NCI-H1105 treated with DMSO at 0.1 percent for 48 hours (cell line): ENCODE measurements around the gene KCNIP4.

Experiments used
- DNase-seq: peaks from one replicate; lab custom pipeline; 2025; lab: John Stamatoyannopoulos, UW

Gene KCNIP4

DNA sequence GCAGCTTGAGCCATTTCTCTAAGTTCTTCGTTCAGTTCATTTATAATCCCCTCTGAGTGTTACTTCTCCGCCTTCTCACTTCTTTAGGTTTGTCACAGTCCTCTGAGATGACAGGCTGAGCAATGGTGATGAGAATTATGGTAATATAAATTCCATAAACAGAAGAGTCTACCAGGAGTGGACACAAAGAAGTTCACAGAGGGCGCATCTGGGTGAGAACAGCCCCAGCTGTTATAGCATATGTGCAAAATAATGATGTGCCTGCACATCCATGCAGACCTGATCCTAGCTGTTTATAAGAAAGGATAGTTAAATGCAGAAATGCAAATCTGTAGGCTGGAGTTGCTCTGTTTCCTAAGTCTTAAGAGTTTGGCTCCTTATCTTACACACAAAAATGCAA, 377.5 kb downstream of the KCNIP4 start:
- no peak for DNase-seq

DNA sequence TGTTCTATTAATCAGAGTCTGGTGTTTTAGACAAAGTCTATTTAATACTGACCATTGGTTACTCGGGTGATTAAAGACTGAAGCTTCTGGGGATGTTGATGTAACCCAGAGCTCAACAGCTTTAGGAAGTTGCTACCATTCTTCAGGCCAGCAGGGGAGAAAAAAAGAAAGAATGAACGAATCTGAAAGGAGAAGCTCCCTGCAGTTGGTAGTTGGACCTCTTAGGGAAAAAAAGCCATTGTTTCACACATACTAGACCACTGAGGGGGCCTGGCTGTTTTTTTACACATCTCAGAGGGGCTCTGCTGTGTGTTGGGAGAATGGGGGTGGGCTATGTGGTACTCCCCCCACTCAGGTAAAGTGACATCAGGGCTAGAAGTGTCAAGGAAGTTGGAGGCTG, 378.9 kb downstream of the KCNIP4 start:
- DNase-seq, result no peak

DNA sequence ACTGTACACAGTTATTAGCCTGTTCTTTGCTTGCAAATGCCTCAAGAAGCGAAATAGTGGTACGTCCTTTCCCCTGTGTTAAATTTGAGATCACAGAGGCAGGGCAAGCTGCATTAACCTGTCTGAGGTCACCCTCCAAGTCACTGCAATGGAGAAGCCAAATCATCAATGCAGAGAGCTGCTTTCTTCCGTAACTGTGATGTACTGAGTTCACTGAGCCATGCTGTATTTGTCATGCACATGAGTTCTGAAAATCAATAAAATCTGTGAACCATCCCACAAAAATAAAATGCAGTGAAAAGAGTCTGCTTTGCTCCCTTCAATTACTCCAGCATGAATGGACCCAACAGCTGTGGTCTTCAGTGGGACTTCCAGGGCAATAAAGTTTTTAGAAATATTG, 393.5 kb downstream of the KCNIP4 start:
- DNase-seq, result no peak

DNA sequence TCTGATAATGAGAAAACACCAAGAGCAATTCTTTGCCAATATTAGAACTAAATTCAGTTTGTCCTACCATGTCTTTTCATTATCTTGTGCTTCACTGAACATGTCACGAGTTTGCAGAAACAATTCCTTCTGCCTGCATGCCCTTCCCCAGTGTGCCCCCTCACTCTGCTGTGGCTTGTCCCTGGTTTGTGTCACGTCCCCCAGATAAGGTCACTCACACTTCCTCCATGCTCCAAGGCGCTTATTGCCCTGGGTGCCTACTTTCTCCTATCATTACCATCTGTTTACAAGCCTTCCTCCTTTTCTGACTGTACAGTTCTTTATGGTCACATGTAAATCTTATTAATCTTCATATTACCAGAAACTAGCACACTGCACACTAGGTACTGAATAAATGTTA, 394.1 kb downstream of the KCNIP4 start:
- no peak for DNase-seq

DNA sequence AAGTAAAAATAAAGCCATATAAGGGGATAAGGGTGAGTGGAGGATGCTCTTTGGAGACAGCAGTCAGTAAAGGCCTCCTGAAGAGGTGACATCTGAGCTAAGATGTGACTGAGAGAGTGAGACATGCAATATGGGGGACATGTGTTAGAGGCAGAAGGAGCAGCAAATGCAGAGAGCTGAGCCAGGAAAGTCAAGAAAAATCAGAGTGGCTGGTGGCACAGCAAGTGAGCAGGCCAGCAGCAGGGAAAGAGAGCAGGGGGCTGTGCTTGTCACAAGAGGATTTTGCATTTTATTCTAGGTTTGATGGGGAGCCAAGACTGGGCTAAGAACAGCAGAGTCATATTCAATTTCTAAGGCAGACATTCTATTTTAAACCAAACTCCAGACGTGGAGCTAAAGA, 394.5 kb downstream of the KCNIP4 start:
- no peak for DNase-seq

DNA sequence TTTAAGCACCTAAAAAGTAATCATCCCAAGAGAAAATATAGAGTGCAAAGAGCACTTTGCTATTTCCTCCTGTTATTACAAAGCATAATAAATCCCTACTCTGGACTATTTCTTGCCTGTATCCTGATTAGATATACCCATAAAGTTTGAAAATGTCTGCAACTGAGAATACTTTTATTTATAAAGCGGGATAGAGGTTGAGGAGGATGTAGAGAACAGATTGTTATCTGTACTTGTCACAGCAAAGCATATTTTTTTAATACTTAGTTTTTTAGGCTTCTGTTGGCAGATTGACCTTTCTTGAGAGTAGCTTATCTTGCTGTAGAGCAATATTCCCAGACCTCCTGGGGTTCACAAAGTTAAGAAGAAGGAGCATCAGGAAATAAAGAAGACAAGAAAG, 396.1 kb downstream of the KCNIP4 start:
- no peak for DNase-seq

DNA sequence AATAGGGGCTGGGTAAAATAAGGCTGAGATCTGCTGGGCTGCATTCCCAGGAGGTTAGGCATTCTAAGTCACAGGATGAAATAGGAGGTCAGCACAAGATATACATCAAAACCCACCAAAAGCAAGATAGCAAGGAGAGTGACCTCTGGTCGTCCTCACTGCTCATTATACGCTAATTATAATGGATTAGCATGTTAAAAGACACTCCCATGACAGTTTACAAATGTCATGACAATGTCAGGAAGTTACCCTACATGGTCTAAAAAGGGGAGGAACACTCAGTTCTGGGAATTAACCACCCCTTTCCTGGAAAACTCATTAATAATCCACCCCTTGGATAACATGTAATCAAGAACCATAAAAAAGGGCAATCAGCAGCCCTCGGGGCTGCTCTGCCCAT, 403.6 kb downstream of the KCNIP4 start:
- DNase-seq, result no peak

DNA sequence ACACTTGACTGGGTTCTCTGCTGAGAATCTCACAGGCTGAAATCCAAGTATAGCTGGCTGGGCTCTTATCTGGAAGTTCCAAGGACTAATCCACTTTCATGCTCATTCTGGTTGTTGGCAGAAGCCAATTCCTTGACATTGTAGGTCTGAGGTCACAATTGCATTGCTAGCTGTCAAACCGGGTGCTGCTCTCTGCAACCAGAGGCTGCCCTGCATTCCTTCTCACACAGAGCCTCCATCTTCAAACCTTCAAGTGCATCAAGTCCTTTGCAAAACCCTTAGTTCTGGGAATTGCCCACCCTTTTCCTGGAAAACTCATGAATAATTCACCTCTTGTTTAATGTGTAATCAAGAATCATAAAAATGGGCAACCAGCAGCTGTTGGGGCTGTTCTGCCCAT, 404.2 kb downstream of the KCNIP4 start:
- DNase-seq, result no peak

DNA sequence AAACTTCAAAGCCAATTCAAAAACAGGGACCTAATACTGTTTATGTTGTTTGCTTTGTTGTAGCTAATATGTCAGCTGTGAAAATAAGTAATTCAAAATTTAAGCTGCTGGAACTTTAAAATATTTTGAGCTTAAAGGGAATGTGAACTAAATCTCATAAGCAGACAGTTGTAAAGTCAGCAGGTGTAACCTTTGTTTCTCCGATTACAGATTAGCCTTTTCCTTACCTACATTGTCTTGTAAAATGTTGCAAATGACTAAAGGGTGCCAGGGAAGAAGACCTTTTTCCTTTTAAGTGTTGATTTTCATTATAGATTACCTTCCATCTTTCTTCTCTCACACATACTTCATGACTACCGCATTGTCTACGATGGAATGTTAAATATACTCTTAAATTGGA, 405.1 kb downstream of the KCNIP4 start:
- no peak for DNase-seq

DNA sequence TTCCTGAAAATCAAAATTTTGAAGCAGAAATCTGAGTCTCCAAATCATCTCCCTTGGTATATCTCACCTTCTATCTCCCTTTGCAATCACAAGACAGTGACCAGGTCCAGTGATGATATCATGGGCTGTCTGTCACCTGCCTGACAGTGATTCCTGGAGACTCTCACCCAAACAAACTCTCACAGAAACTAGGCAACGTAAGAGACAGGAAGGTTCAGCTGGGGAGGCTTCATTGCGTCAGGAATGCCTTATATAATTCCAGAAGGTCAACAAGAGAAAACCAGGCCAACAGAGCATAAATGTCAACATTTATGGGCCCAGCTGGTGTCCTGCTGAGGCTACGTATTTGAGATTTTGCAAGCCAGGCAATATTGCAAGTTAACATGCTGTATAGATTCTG, 412.7 kb downstream of the KCNIP4 start:
- no peak for DNase-seq

DNA sequence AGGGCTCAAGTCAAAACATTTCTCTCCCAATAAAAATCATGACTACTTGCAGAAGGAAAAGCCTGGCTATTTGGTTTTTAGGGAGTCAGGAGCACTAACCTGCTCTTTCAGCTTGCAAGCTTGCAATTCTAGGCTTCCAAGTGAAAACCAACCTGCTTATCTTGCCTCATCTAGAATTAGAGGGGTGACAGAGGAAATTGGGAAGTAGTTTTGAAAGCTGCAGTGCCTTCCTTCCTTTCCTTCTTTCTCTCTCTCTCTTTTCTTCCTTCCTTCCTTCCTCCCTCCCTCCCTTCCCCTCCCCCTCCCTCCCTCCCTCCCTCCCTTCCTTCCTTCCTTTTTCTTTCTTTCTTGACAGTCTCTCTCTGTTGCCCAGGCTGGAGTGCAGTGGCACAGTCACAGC, 417.5 kb downstream of the KCNIP4 start:
- DNase-seq, result no peak

DNA sequence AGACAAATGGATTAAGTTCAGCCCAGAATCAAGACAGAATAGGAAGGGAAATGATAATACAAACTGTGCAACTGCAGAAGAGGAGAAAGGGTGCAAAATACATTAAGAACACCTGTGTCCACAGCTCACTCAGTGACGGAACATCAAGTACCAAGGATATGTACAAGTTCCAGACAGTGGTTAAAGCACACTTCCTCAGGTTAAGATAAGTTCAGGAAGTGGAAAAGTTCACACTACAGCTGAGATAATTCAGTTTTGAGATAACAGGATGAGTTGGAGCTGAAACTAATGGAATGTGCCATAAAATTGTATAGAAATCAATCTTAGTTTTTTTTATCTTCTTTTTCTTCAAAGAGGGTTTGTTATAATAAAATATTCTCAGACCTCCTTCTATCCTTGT, 419.4 kb downstream of the KCNIP4 start:
- DNase-seq, result no peak

DNA sequence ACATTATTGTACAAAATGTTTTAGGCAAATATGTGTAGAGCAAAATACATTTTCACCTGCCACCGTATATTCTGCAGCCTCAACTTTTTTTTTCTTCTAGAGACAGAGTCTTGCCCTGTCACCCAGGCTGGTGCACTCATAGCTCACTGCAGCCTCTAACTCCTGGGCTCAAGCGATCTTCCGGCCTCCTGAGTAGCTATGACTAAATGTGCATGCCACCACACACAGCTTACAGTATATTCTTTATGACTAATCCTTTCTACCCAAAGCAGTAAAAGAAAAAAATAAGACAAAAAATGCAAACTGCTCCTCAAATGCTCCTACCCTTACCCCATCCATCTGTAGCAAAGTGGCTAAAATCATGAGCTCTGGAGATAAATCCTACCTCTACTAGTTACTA, 426.3 kb downstream of the KCNIP4 start:
- no peak for DNase-seq

DNA sequence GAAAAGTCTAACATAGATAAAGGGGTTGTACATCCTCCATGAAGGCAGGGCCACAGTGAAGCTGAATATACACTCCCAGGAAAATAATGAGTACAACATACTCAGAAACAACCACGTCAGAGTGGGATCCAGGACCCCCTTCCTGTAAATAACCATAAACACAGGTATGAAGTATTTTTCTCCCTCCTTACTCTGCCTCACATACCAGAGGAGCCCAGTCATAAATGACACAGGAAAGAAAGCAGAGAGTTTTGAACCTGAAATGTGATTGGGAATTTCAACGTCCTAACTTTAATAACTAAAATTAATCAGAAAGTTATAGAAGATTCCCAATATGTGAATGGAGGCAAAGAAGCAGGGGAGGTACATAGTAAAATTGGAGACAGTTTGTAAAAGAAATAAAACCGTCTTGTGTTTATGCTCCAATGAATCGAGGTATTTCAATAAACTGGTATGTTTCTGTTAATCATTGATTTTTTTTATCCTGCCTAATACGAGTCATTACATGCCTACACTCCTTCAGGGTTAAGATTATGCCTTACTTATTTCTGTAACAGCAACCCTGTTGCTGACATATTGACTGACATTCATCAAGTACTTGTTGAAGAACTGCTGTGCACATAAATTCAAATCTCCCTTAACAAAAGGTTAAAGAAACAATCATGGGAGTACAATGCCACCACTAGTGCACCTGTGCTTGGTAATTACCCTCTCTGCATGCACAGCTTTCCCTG, 431.3 kb downstream of the KCNIP4 start:
- DNase-seq, result peak; percentile 67

DNA sequence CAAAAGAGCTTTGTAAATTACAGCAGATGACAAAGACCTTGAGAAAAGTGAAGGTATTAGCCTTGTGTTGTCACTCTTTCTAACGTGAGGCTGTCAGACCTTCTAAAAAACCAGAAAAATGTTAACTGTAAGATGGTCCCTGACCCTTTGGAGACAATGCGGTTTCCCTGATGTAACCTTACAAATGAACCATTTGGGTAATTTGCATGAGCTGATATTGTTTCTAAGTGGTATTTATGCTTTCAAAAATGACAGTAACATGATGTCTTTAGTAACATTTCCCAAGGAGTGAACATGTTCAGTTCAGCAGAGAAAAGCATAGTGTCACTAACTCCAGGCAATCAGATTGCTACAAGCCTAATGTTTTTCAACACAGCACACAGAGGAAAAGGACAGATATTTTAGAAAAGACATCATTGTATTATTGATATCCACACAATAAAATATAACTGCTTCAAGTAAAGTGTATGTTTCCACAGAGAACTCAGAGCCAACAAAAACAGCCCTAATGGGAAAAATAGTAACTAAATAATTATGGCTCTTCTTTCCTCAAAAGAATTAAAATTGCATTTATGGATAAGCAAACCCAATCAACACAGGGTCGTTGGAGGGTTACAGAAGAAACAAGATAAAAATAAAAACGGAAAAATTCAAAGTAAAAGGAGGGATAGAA, 434.4 kb downstream of the KCNIP4 start:
- DNase-seq, result no peak

DNA sequence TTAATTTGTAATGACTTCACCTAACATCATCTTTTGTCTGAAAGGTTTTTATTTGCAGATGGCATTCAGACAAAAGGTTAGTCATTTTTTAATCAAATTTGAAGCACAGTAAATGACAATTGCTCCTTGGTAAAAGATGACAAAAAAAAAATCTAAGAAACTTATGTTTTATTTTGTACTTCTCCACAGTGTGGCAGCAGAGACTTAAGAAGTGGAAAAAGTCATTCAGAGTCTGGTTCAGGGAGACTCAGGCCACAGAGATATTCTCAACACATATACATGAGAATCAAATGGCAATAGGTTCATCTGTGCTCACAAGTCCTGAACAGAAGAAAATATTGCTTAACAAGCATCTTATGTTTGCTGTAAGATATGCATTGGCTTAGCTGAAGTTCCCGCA, 436.2 kb downstream of the KCNIP4 start:
- DNase-seq, result peak; percentile 72

DNA sequence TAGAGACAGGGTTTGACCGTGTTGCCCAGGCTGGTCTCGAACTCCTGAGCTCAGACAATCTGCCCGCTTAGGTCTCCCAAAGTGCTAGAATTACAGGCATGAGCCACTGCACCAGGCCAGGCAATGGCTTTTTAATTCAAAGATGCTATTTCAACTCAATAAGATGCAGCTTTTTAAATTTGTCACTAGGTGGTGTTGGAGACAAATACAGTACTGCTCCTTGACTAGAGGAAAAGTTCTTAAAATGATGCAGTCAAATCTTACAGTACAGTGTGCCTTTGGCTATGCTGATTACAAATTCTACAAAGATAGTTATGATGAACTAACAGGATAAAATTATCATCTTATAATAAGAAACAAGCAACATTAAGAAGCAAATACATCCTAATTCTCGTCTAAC, 441.1 kb downstream of the KCNIP4 start:
- peak; percentile 14 for DNase-seq

DNA sequence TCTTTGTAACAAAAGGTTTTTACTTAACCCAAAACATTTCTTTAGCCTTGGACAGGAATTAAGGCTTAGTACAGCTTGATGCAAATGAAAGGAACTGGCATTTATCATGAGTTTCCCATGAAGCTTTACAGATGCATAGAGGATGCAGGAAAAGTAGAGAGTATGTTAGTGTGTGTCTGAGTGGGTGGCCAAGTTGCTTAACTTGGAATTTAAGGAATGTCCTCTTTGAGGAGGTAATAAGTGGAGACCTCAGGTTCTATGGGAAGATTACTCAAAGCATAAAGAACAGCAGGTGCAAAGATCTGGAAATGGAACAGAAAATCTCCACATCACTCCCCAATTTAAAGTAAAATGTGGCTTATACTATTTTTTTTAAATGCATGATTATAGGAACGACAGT, 457.9 kb downstream of the KCNIP4 start:
- DNase-seq, result no peak

DNA sequence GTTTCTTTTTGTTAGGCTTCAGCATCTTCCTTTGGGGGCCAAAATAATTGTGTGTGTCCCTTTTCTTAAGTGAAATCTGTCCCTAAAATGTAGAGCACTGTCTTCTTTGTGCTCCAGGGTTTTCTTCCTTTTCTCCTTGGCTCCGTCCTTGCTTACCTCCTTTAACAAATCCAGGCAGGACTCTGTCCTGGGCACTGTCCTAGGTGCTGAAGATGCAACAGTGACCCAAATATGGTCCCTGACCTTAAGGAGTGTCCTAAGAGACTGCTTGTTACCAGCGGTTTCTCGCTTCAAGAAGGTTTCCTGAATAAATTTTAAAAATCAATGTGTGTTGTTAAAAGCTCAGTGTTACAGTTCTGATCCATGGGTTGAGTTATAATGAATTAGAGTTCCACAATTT, 471.8 kb downstream of the KCNIP4 start:
- DNase-seq, result no peak

DNA sequence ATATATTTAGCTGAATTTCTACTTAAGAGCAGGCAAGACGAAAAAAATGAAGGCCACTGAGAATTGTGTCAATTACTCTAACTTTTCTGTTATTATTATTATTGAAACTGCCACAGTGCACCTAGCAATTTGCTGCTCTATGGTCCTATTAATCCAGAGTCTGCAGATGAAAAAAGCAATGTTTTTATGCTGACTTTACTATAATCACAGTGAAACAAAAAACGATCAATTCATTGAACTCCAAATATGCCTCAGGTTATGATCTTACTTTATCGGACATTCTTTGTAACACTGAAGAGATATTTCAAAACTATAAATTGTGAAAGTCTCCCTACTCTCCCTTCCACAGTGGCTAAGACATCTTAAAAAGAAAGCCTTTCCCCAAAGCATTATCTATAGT, 474.4 kb downstream of the KCNIP4 start:
- DNase-seq, result no peak

DNA sequence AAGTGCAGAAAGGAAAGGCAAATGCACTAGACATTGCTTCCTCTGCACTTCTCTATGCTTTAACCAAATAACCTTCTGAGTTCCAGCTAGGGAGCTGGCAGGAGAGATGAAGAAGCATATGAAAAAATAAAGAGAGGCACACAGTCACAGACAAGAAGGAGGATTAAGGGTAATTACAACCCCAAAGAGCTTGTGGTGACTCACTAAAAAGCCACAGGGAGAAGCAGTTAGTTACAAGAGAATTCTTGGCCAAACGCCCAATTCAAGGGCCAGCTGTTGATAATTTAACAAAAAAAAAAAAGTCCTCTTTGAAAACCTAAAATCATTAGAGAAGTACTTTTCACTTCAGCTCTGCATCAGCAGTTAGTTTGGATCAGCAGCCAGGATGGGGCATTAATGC, 478.0 kb downstream of the KCNIP4 start:
- peak; percentile 95 for DNase-seq

DNA sequence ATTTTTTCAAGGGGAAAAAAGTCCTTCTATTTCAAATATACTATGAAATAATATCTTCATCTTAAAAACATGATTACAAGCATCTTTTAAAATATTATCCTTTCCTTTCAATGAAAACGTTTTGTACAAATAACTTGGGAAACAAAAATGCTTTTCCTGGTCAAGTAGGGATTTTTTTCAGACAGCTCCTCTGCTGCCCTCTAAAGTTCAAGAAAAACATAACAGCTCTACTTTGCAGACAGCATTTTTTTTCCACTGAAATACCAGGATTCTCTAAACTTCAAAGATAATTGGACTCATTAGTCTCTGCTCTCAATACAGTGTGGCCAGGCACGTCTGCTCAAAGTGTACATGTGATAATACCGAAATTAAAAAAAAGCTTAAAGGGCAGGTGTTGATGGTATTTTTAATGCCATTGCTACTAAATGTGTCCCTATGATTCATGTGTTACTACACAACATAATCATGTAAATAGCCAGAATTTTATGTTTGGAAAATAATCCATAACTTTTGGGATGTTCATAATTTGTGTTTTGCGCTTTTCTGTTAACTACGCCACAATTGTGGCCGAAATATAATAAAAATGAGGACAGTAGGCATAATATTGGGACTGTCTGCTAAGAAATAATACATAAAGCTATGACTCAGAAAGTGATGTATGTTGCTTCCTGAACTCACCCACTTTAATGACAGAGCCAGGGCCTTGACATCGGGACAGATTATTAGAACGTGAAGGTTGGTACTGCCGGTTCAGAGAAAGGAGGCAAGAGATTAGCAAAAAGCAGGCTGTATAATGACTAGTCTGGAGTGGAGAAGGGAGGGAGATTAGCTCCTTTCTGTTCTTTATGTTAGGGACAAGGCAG, 478.9 kb downstream of the KCNIP4 start:
- peak; percentile 54 for DNase-seq

DNA sequence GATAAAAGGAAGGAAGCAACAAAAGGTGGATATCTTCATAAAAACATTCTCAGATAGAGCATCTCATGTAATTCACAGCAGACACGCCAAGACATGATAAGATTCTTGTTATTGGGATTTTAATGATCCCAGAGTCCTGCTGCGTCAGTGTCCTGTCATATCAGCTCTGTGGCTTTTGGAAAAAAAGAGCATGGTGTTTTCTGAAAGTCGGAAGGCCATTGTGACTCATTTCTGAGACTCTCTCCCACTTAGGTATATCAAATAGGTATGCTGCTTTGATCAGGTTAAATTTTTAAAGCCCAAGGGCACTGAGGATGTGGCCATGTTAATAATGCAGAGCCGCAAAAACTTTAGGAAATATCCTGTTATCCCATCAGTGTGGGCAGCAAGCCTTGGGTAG, 481.0 kb downstream of the KCNIP4 start:
- no peak for DNase-seq
